ENCODE data around the gene SOBP.

The SOBP gene

GRCh38 chr6:107618672-107619071 lies 128.8 kb downstream of the SOBP start:
- DNase-seq (ENCODE audit: low spot score), result no peak

- DNase-seq (ENCODE audit: low spot score), result no peak
Observed at GRCh38 chr6:107620732-107621131, 130.8 kb downstream of the SOBP start.

- no peak for DNase-seq (ENCODE audit: low spot score)
Observed at GRCh38 chr6:107621229-107621937, 131.5 kb downstream of the SOBP start.

- DNase-seq (ENCODE audit: low spot score), result no peak
Observed at GRCh38 chr6:107622269-107622668, 132.4 kb downstream of the SOBP start.

- no peak for DNase-seq (ENCODE audit: low spot score)
Observed at GRCh38 chr6:107624050-107624449, 134.1 kb downstream of the SOBP start.

- no peak for DNase-seq (ENCODE audit: low spot score)
Observed at GRCh38 chr6:107624541-107624940, 134.6 kb downstream of the SOBP start.

GRCh38 chr6:107625264-107625663 lies 135.3 kb downstream of the SOBP start:
- DNase-seq (ENCODE audit: low spot score), result no peak

GRCh38 chr6:107626645-107627044 lies 136.7 kb downstream of the SOBP start:
- DNase-seq (ENCODE audit: low spot score), result no peak

- DNase-seq (ENCODE audit: low spot score), result no peak
Observed at GRCh38 chr6:107627969-107628368, 138.1 kb downstream of the SOBP start.

- no peak for DNase-seq (ENCODE audit: low spot score)
Observed at GRCh38 chr6:107628878-107629277, 139.0 kb downstream of the SOBP start.

GRCh38 chr6:107629548-107630129 lies 139.7 kb downstream of the SOBP start:
- DNase-seq (ENCODE audit: low spot score), result no peak

- no peak for DNase-seq (ENCODE audit: low spot score)
Observed at GRCh38 chr6:107630348-107630977, 140.5 kb downstream of the SOBP start.

GRCh38 chr6:107632381-107633136 lies 142.6 kb downstream of the SOBP start:
- DNase-seq (ENCODE audit: low spot score), result no peak

- DNase-seq (ENCODE audit: low spot score), result no peak
Observed at GRCh38 chr6:107633680-107634323, 143.9 kb downstream of the SOBP start.

- DNase-seq (ENCODE audit: low spot score), result no peak
Observed at GRCh38 chr6:107634324-107635056, 144.6 kb downstream of the SOBP start.

- no peak for DNase-seq (ENCODE audit: low spot score)
Observed at GRCh38 chr6:107635057-107635515, 145.2 kb downstream of the SOBP start.

- no peak for DNase-seq (ENCODE audit: low spot score)
Observed at GRCh38 chr6:107636486-107636885, 146.6 kb downstream of the SOBP start.

- DNase-seq (ENCODE audit: low spot score), result no peak
Observed at GRCh38 chr6:107637316-107638315, 147.7 kb downstream of the SOBP start.

GRCh38 chr6:107638493-107638892 lies 148.6 kb downstream of the SOBP start:
- no peak for DNase-seq (ENCODE audit: low spot score)

GRCh38 chr6:107639511-107639910 lies 149.6 kb downstream of the SOBP start:
- no peak for DNase-seq (ENCODE audit: low spot score)

Data from HuH-7 (cell line).